ENCODE measurements around the gene SLC22A5.
"Not testable (repeated sequence)": the region's sequence is repeated elsewhere in the genome, so short reads cannot be mapped to it uniquely, and the experiment has no call there.

The SLC22A5 gene

GRCh38 chr5:132413567-132413966 is 44.1 kb downstream of the SLC22A5 start:
- H3K36me3 ChIP-seq (ENCODE audit: insufficient read depth, low read length): peaks cover 36% of the 10 kb centered on the region
- H4K20me1 ChIP-seq (ENCODE audit: insufficient read depth, low read length): no peaks in the 10 kb centered on the region
- peaks cover 70% of the 10 kb centered on the region for H3K4me1 ChIP-seq (ENCODE audit: insufficient read depth, low read length)
- H3K79me2 ChIP-seq (ENCODE audit: insufficient read depth, low read length): peaks cover 100% of the 10 kb centered on the region
- TF ChIP-seq EZH2 (IDR thresholded peaks at IDR 0.05; ENCODE audit: borderline replicate concordance, low read depth, low read length, severe bottlenecking): no peak
- no peak for TF ChIP-seq CTCF (IDR thresholded peaks at IDR 0.05; ENCODE audit: borderline replicate concordance, extremely low read depth, low read length, poor library complexity, severe bottlenecking)
- ATAC-seq (ENCODE audit: insufficient read depth, low read depth) (no peak), DNase-seq (no peak)
- peak overlapping the region; percentile 80 for H3K4me2 ChIP-seq (ENCODE audit: insufficient read depth, low read length)
- peak overlapping the region; percentile 68 to 83; a peak in 3 of 4 replicates for H3K4me3 ChIP-seq (ENCODE audit: low read depth in 1 of 2, low read length in 2 of 2)
- peak overlapping the region; percentile 98 for H3K9ac ChIP-seq (ENCODE audit: low read depth, low read length)
- peak overlapping the region; percentile 99 for H3K27ac ChIP-seq (ENCODE audit: low read length)
- H2AFZ ChIP-seq (ENCODE audit: low read depth, low read length): no peak overlapping the region
- H3K9me3 ChIP-seq (ENCODE audit: insufficient read depth, low read length, severe bottlenecking): no peaks in the 10 kb centered on the region
- H3K27me3 ChIP-seq (ENCODE audit: insufficient read depth, low read length, poor library complexity): no peaks in the 10 kb centered on the region

- H3K4me2 ChIP-seq (ENCODE audit: insufficient read depth, low read length): peak overlapping the region; percentile 80
- H3K36me3 ChIP-seq (ENCODE audit: insufficient read depth, low read length): peaks cover 37% of the 10 kb centered on the region
- H3K79me2 ChIP-seq (ENCODE audit: insufficient read depth, low read length): peaks cover 100% of the 10 kb centered on the region
- no peaks in the 10 kb centered on the region for H3K27me3 ChIP-seq (ENCODE audit: insufficient read depth, low read length, poor library complexity)
- H3K4me1 ChIP-seq (ENCODE audit: insufficient read depth, low read length): peaks cover 71% of the 10 kb centered on the region
- peak overlapping the region; percentile 98 for H3K9ac ChIP-seq (ENCODE audit: low read depth, low read length)
- H3K27ac ChIP-seq (ENCODE audit: low read length): peak overlapping the region; percentile 99
- DNase-seq (no peak), ATAC-seq (ENCODE audit: insufficient read depth, low read depth) (no peak)
- H4K20me1 ChIP-seq (ENCODE audit: insufficient read depth, low read length): no peaks in the 10 kb centered on the region
- peak overlapping the region; percentile 13 to 83; a peak in 3 of 4 replicates for H3K4me3 ChIP-seq (ENCODE audit: low read depth in 1 of 2, low read length in 2 of 2)
- no peak for TF ChIP-seq CTCF (IDR thresholded peaks at IDR 0.05; ENCODE audit: borderline replicate concordance, extremely low read depth, low read length, poor library complexity, severe bottlenecking)
- H2AFZ ChIP-seq (ENCODE audit: low read depth, low read length): no peak overlapping the region
- no peaks in the 10 kb centered on the region for H3K9me3 ChIP-seq (ENCODE audit: insufficient read depth, low read length, severe bottlenecking)
These were observed 45.3 kb downstream of the SLC22A5 start for GRCh38 chr5:132414634-132415378.

DNA sequence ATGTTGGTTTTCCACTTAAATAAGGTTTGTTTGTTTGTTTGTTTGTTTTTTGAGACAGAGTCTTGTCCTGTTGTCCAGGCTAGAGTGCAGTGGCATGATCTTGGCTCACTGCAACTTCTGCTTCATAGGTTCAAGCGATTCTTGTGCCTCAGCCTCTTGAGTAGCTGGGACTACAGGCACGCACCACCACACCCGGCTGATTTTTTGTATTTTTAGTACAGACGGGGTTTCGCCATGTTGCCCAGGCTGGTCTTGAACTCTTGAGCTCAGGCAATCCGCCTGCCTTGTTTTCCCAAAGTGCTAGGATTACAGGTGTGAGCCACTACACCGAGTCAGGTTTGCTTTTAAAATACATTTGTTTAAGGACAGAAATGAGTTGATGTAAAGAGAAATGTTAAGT is 46.0 kb downstream of the SLC22A5 start:
- H2AFZ ChIP-seq (ENCODE audit: low read depth, low read length); H3K9me3 ChIP-seq (ENCODE audit: insufficient read depth, low read length, severe bottlenecking); DNase-seq; H3K27me3 ChIP-seq (ENCODE audit: insufficient read depth, low read length, poor library complexity); ATAC-seq (ENCODE audit: insufficient read depth, low read depth); H4K20me1 ChIP-seq (ENCODE audit: insufficient read depth, low read length): not testable (repeated sequence)
- Histone ChIP-seq H3K79me2 (ENCODE audit: insufficient read depth, low read length) (peaks cover 100% of the 10 kb centered on the region), H3K36me3 (ENCODE audit: insufficient read depth, low read length) (peaks cover 44% of the 10 kb centered on the region), H3K4me2 (ENCODE audit: insufficient read depth, low read length) (peak overlapping the region; percentile 80), H3K4me3 (ENCODE audit: low read depth in 1 of 2, low read length in 2 of 2) (peak overlapping the region in 1 of 2 experiments; percentile 83; a peak in 3 of 4 replicates), H3K4me1 (ENCODE audit: insufficient read depth, low read length) (peaks cover 75% of the 10 kb centered on the region), H3K27ac (ENCODE audit: low read length) (peak overlapping the region; percentile 99), H3K9ac (ENCODE audit: low read depth, low read length) (peak overlapping the region; percentile 98)

- Histone ChIP-seq H3K9ac (ENCODE audit: low read depth, low read length) (peak overlapping the region; percentile 98), H3K4me3 (ENCODE audit: low read depth in 1 of 2, low read length in 2 of 2) (no peak overlapping the region), H3K27ac (ENCODE audit: low read length) (peak overlapping the region; percentile 99), H4K20me1 (ENCODE audit: insufficient read depth, low read length) (no peaks in the 10 kb centered on the region), H3K36me3 (ENCODE audit: insufficient read depth, low read length) (peaks cover 47% of the 10 kb centered on the region), H3K4me1 (ENCODE audit: insufficient read depth, low read length) (peaks cover 84% of the 10 kb centered on the region), H3K27me3 (ENCODE audit: insufficient read depth, low read length, poor library complexity) (no peaks in the 10 kb centered on the region), H3K79me2 (ENCODE audit: insufficient read depth, low read length) (peaks cover 100% of the 10 kb centered on the region), H3K9me3 (ENCODE audit: insufficient read depth, low read length, severe bottlenecking) (no peaks in the 10 kb centered on the region), H3K4me2 (ENCODE audit: insufficient read depth, low read length) (peak overlapping the region; percentile 80), H2AFZ (ENCODE audit: low read depth, low read length) (no peak overlapping the region)
- TF ChIP-seq CTCF (IDR thresholded peaks at IDR 0.05; ENCODE audit: borderline replicate concordance, extremely low read depth, low read length, poor library complexity, severe bottlenecking): no peak
- no peak for TF ChIP-seq EZH2 (IDR thresholded peaks at IDR 0.05; ENCODE audit: borderline replicate concordance, low read depth, low read length, severe bottlenecking)
- DNase-seq: no peak
- ATAC-seq (ENCODE audit: insufficient read depth, low read depth): no peak
These were observed 46.9 kb downstream of the SLC22A5 start for GRCh38 chr5:132416306-132417009.
